H9 (cell line): ENCODE measurements around the gene DENND1A. TPM values are rescaled to one million over a fixed set of nuclear protein-coding genes. Genes with fewer than 3 reads are reported as not detected.

Experiments
- DNase-seq: peaks from one replicate; pipeline ENCODE4 v3.0.0-alpha.2; 2017
- H2AFZ ChIP-seq: one replicate; pipeline ENCODE4 v1.6.1; 2013; ENCODE audit warnings: mild to moderate bottlenecking, low read length, control low read depth, moderate library complexity
- H2AK5ac ChIP-seq: 2 replicates; pipeline ENCODE4 v1.6.1; 2013; ENCODE audit warnings: low read length, control low read depth, mixed read lengths; ENCODE audit not compliant: insufficient read length
- H2BK120ac ChIP-seq: one replicate; pipeline ENCODE4 v1.6.1; 2013; ENCODE audit warnings: low read depth, mild to moderate bottlenecking, low read length, control low read depth, inconsistent platforms; ENCODE audit not compliant: poor library complexity, severe bottlenecking
- H2BK12ac ChIP-seq: 2 replicates; pipeline ENCODE4 v1.6.1; 2013; ENCODE audit warnings: low read length, control low read depth, mixed read lengths, low read depth; ENCODE audit not compliant: insufficient read length
- H2BK15ac ChIP-seq: 2 replicates; pipeline ENCODE4 v1.6.1; 2013; ENCODE audit warnings: low read depth, low read length, control low read depth
- H2BK20ac ChIP-seq: one replicate; pipeline ENCODE4 v1.6.1; 2013; ENCODE audit warnings: low read depth, mild to moderate bottlenecking, low read length, control low read depth, inconsistent platforms; ENCODE audit not compliant: poor library complexity, severe bottlenecking
- H2BK5ac ChIP-seq: 2 replicates; pipeline ENCODE4 v1.6.1; 2013; ENCODE audit warnings: low read length, control low read depth, mixed read lengths; ENCODE audit not compliant: insufficient read length
- H3K14ac ChIP-seq: 2 replicates; pipeline ENCODE4 v1.6.1; 2013; ENCODE audit warnings: low read length, control low read depth; ENCODE audit not compliant: insufficient read depth
- H3K18ac ChIP-seq: 2 replicates; pipeline ENCODE4 v1.6.1; 2013; ENCODE audit warnings: low read depth, mild to moderate bottlenecking, mixed read lengths, low read length, control low read depth; ENCODE audit not compliant: insufficient read length
- H3K23ac ChIP-seq: 2 replicates; pipeline ENCODE4 v1.6.1; 2013; ENCODE audit warnings: low read length, control low read depth, mixed read lengths, low read depth; ENCODE audit not compliant: insufficient read length
- H3K23me2 ChIP-seq: 2 replicates; pipeline ENCODE4 v1.6.1; 2013; ENCODE audit warnings: low read depth, mild to moderate bottlenecking, mixed read lengths, low read length, control low read depth; ENCODE audit not compliant: insufficient read length, poor library complexity, severe bottlenecking
- H3K27ac ChIP-seq: 2 replicates; pipeline ENCODE4 v1.5.1; 2013; ENCODE audit warnings: low read length, control low read depth, mixed read lengths, low read depth; ENCODE audit not compliant: insufficient read length
- H3K27me3 ChIP-seq: 2 replicates; pipeline ENCODE4 v1.6.1; 2013; ENCODE audit warnings: low read length, control low read depth, inconsistent platforms; ENCODE audit not compliant: insufficient read depth
- H3K4ac ChIP-seq: 2 replicates; pipeline ENCODE4 v1.6.1; 2013; ENCODE audit warnings: low read depth, mild to moderate bottlenecking, control low read depth, inconsistent platforms, low read length, moderate library complexity
- H3K4me1 ChIP-seq: 2 replicates; pipeline ENCODE4 v1.6.1; 2013; ENCODE audit warnings: low read length, control low read depth, inconsistent platforms; ENCODE audit not compliant: insufficient read depth
- H3K4me2 ChIP-seq: 2 replicates; pipeline ENCODE4 v1.6.1; 2013; ENCODE audit warnings: low read length, control low read depth, mixed read lengths; ENCODE audit not compliant: insufficient read length, insufficient read depth
- H3K56ac ChIP-seq: 2 replicates; pipeline ENCODE4 v1.6.1; 2013; ENCODE audit warnings: low read depth, mild to moderate bottlenecking, mixed read lengths, low read length, control low read depth; ENCODE audit not compliant: insufficient read length
- H3K79me1 ChIP-seq: 2 replicates; pipeline ENCODE4 v1.6.1; 2013; ENCODE audit warnings: low read depth, mild to moderate bottlenecking, moderate library complexity, low read length, control low read depth, inconsistent platforms; ENCODE audit not compliant: insufficient read depth, poor library complexity, severe bottlenecking
- H3K79me2 ChIP-seq: 2 replicates; pipeline ENCODE4 v1.6.1; 2013; ENCODE audit warnings: low read length, control low read depth, inconsistent platforms; ENCODE audit not compliant: insufficient read depth
- H3K9ac ChIP-seq: 2 replicates; pipeline ENCODE4 v1.6.1; 2013; ENCODE audit warnings: low read length, control low read depth, mixed read lengths; ENCODE audit not compliant: insufficient read length; ENCODE audit errors: extremely low read depth
- H3K9me3 ChIP-seq: one replicate; pipeline ENCODE4 v1.6.1; 2013; ENCODE audit warnings: low read depth, low read length, inconsistent platforms; ENCODE audit not compliant: control insufficient read depth
- H3T11ph ChIP-seq: one replicate; pipeline ENCODE4 v1.6.1; 2013; ENCODE audit warnings: mild to moderate bottlenecking, low read length, control low read depth, inconsistent platforms
- H4K20me1 ChIP-seq: one replicate; pipeline ENCODE4 v1.6.1; 2013; ENCODE audit not compliant: control insufficient read depth, insufficient read length, insufficient read depth
- H4K5ac ChIP-seq: 2 replicates; pipeline ENCODE4 v1.6.1; 2013; ENCODE audit warnings: low read depth, mild to moderate bottlenecking, mixed read lengths, low read length, control low read depth; ENCODE audit not compliant: insufficient read length
- H4K8ac ChIP-seq: replicated peaks from 2 replicates; pipeline ENCODE4 v1.6.1; 2013; ENCODE audit warnings: low read length, control low read depth, mixed read lengths, low read depth; ENCODE audit not compliant: insufficient read length
- H4K91ac ChIP-seq: 2 replicates; pipeline ENCODE4 v1.6.1; 2013; ENCODE audit warnings: low read depth, mild to moderate bottlenecking, moderate library complexity, mixed read lengths, low read length, control low read depth; ENCODE audit not compliant: insufficient read length
- H3K27ac Mint-ChIP-seq, 3 experiments: 2 replicates in 2 of 3; 3 replicates in 1 of 3; pipeline ENCODE4 v1.8.0; 2020 to 2021; ENCODE audit warnings: mixed read lengths in 3 of 3, mild to moderate bottlenecking in 1 of 3, moderate library complexity in 1 of 3
- H3K27me3 Mint-ChIP-seq: 2 replicates; pipeline ENCODE4 v1.8.0; 2021; ENCODE audit warnings: low read depth, mild to moderate bottlenecking, moderate library complexity, mixed read lengths
- H3K36me3 Mint-ChIP-seq, 3 experiments: 2 replicates in 2 of 3; 3 replicates in 1 of 3; pipeline ENCODE4 v1.8.0; 2020 to 2021; ENCODE audit warnings: low read depth in 3 of 3, mixed read lengths in 3 of 3; ENCODE audit not compliant: insufficient read depth in 1 of 3
- H3K4me1 Mint-ChIP-seq, 2 experiments: 2 replicates each; pipeline ENCODE4 v1.8.0; 2020; ENCODE audit warnings: mixed read lengths in 2 of 2
- H3K4me3 Mint-ChIP-seq, 2 experiments: 2 replicates in 1 of 2; 3 replicates in 1 of 2; pipeline ENCODE4 v1.8.0; 2020 to 2021; ENCODE audit warnings: mild to moderate bottlenecking in 2 of 2, mixed read lengths in 2 of 2, moderate library complexity in 1 of 2
- H3K9me3 Mint-ChIP-seq, 2 experiments: 2 replicates in 1 of 2; 3 replicates in 1 of 2; pipeline ENCODE4 v1.8.0; 2020; ENCODE audit warnings: mild to moderate bottlenecking in 2 of 2, mixed read lengths in 2 of 2, moderate library complexity in 1 of 2
- CTCF ChIP-seq: fragments of 200-600 bp; sonication (generic); conservative IDR thresholded peaks from 3 replicates; pipeline ENCODE4 v1.8.0; 2021; ENCODE audit warnings: antibody characterized with exemption, mild to moderate bottlenecking
- WGBS: extraction: QIAGEN DNeasy Blood & Tissue Kit; methylation state at CpG from one replicate; pipeline ENCODE4 v1.1.7; 2013; ENCODE audit warnings: missing lambda C conversion rate, low lambda C conversion rate, mixed read lengths; ENCODE audit not compliant: insufficient read length; ENCODE audit errors: extremely low coverage; 5-methylcytosine and 5-hydroxymethylcytosine counted together
- total RNA-seq: library from RNA; stranded (reverse); gene quantifications from 2 replicates; pipeline ENCODE4 v1.2.1, GENCODE V29; 2021

Gene DENND1A
- total RNA-seq, 1 experiment from 2014 or later: 20.4 TPM

- H3K23ac ChIP-seq: no peak overlapping the region
- H3K79me1 ChIP-seq: no peaks in the 10 kb centered on the region
- no peak for TF ChIP-seq CTCF
- no peak overlapping the region for H2BK20ac ChIP-seq
- Mint-ChIP-seq H3K9me3 (peaks cover 0 to 2% of the 10 kb centered on the region in 2 experiments; a peak in 2 of 5 replicates), H3K27me3 (peaks cover 3% of the 10 kb centered on the region; the same call in 1 of the 2 replicates), H3K4me1 (peaks cover 19 to 26% of the 10 kb centered on the region in 2 experiments), H3K27ac (no peak overlapping the region), H3K4me3 (no peak overlapping the region), H3K36me3 (peaks cover 0 to 2% (median 0%) of the 10 kb centered on the region in 3 experiments; a peak in 1 of 7 replicates)
- H4K20me1 ChIP-seq: no peaks in the 10 kb centered on the region
- no CpG with 5 or more reads among the region's 4 CpGs for WGBS
- H2AK5ac ChIP-seq: no peak overlapping the region
- no peak overlapping the region for H3K18ac ChIP-seq
- no peak overlapping the region for H4K5ac ChIP-seq
- no peak overlapping the region for H2BK12ac ChIP-seq
- no peak overlapping the region for H4K91ac ChIP-seq
- H3K14ac ChIP-seq: no peak overlapping the region
- H3T11ph ChIP-seq: no peak overlapping the region
- no peak overlapping the region for H3K27ac ChIP-seq
- H3K4me2 ChIP-seq: no peak overlapping the region
- no peaks in the 10 kb centered on the region for H3K79me2 ChIP-seq
- no peaks in the 10 kb centered on the region for H3K23me2 ChIP-seq
- H4K8ac ChIP-seq: no peak overlapping the region
- no peak overlapping the region for H2BK15ac ChIP-seq
- H3K4ac ChIP-seq: no peak overlapping the region
- H3K27me3 ChIP-seq: no peaks in the 10 kb centered on the region
- no peak overlapping the region for H3K56ac ChIP-seq
- H2BK120ac ChIP-seq: no peak overlapping the region
- no peak overlapping the region for H2BK5ac ChIP-seq
- H3K9ac ChIP-seq: no peak overlapping the region
- DNase-seq: no peak
- no peaks in the 10 kb centered on the region for H3K9me3 ChIP-seq
- H2AFZ ChIP-seq: no peak overlapping the region
- H3K4me1 ChIP-seq: no peaks in the 10 kb centered on the region
These were observed 532.0 kb downstream of the DENND1A start for GRCh38 chr9:123397975-123398374.
